Glutamatergic neuron (in vitro differentiated cells): Measurements from ENCODE around the gene LDAF1. TPM values are rescaled to one million over a fixed set of nuclear protein-coding genes. Genes with fewer than 3 reads are reported as not detected.
A peak's percentile ranks its signal among the peaks of the same experiment; 100 is the strongest.
"Not testable (repeated sequence)": the region's sequence is repeated elsewhere in the genome, so short reads cannot be mapped to it uniquely, and the experiment has no call there.

Experiments
- DNase-seq: peaks from one replicate; pipeline ENCODE4 v3.0.0; 2022
- H3K27ac Mint-ChIP-seq: one replicate; pipeline ENCODE4 v1.8.0; 2020; ENCODE audit warnings: mild to moderate bottlenecking, mixed read lengths, inconsistent platforms; ENCODE audit not compliant: unreplicated experiment
- H3K27me3 Mint-ChIP-seq: one replicate; pipeline ENCODE4 v1.8.0; 2020; ENCODE audit warnings: mild to moderate bottlenecking, moderate library complexity, mixed read lengths, inconsistent platforms; ENCODE audit not compliant: unreplicated experiment
- H3K36me3 Mint-ChIP-seq: one replicate; pipeline ENCODE4 v1.8.0; 2020; ENCODE audit warnings: mild to moderate bottlenecking, mixed read lengths, inconsistent platforms; ENCODE audit not compliant: unreplicated experiment
- H3K4me1 Mint-ChIP-seq: one replicate; pipeline ENCODE4 v1.8.0; 2020; ENCODE audit warnings: mild to moderate bottlenecking, low read depth, mixed read lengths, inconsistent platforms; ENCODE audit not compliant: unreplicated experiment
- H3K4me3 Mint-ChIP-seq: one replicate; pipeline ENCODE4 v1.8.0; 2020; ENCODE audit warnings: mild to moderate bottlenecking, mixed read lengths, inconsistent platforms; ENCODE audit not compliant: unreplicated experiment
- H3K9me3 Mint-ChIP-seq: one replicate; pipeline ENCODE4 v1.8.0; 2020; ENCODE audit warnings: mild to moderate bottlenecking, moderate library complexity, mixed read lengths, inconsistent platforms; ENCODE audit not compliant: unreplicated experiment
- total RNA-seq: library from RNA; stranded (reverse); fragmentation: NEBNext Ultra II Directional; extraction: Animal tissue kit (Norgen Biotek cat#: 25700); gene quantifications from one replicate; pipeline ENCODE4 v1.2.1, GENCODE V29; 2021; ENCODE audit not compliant: unreplicated experiment
- TF ChIP-seq, protein P1 (sequence below): fragments of 200-600 bp; sonication (generic); IDR thresholded peaks from one replicate; pipeline ENCODE4 v1.5.0; 2021; ENCODE audit not compliant: partially characterized antibody, unreplicated experiment

The LDAF1 gene
- total RNA-seq, 1 donor from 2014 or later = 23.2 TPM

DNA sequence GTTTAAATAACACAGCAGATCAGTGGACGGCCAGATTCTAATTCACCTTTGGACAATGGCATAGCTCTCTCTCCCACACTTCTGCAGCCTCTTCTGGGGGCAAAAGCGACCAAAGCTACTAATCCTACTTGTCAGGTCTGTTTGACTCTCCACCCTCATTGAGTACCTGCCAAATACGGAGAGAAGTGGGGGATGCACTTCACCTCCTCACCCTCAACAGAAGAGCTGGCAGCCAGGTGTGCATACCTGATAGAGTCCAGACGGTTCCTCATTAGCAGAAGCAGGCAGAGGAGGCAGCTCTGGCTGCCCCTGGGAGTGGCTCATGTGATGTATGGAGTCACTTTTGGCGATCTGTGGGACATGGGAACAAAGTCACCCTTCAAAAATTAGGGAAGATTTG, 12.7 kb upstream of the LDAF1 start:
- H3K27me3 Mint-ChIP-seq = peaks cover 4% of the 10 kb centered on the region

DNA sequence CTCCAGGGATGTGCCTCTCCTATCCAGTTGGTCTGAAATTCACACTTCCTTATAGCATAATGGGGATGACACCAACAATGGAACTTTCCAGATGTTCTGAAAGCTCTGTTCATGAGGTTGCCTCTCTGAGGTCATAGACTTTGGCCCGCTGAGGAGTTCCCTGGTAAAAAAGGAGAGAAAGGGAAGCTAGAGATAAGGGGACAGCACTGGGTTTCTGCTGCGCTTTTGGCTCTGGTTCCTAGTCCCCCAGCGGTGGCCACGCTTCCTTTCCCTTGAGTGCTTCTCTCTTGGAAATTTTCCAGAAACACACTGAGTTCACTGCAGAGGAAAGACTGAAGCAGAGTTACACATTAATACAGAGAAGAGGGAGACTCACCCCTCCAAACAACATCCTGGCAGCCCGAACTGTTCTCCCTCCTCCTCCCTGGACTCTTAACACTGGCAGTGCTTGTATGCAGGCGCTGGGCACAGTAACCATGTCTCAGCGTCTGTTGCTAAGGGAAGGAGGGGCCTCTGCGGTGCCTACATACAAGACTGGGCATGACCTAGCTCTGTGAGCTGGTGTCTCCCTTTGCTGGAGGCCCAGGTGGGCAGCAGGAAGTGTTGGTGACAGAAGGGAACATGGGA, 8.0 kb upstream of the LDAF1 start, which contains the start of gene DNAH3:
DNAH3 (minus strand) TSS at position 472 of the 627 bp plus-strand sequence. CDS start 527 bp downstream, outside the sequence.
- Mint-ChIP-seq H3K9me3 (peaks cover 1% of the 10 kb centered on the region), H3K4me3 (no peak within 1 kb of the TSS), H3K27me3 (peaks cover 6% of the 10 kb centered on the region), H3K4me1 (no peaks in the 10 kb centered on the region), H3K36me3 (peaks cover 5% of the 10 kb centered on the region), H3K27ac (no peak within 1 kb of the TSS)
- no peak for DNase-seq
- TF ChIP-seq, protein P1, sequence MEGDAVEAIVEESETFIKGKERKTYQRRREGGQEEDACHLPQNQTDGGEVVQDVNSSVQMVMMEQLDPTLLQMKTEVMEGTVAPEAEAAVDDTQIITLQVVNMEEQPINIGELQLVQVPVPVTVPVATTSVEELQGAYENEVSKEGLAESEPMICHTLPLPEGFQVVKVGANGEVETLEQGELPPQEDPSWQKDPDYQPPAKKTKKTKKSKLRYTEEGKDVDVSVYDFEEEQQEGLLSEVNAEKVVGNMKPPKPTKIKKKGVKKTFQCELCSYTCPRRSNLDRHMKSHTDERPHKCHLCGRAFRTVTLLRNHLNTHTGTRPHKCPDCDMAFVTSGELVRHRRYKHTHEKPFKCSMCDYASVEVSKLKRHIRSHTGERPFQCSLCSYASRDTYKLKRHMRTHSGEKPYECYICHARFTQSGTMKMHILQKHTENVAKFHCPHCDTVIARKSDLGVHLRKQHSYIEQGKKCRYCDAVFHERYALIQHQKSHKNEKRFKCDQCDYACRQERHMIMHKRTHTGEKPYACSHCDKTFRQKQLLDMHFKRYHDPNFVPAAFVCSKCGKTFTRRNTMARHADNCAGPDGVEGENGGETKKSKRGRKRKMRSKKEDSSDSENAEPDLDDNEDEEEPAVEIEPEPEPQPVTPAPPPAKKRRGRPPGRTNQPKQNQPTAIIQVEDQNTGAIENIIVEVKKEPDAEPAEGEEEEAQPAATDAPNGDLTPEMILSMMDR = no peak

More for the DNA sequence above, 12.7 kb upstream of the LDAF1 start:
- no peaks in the 10 kb centered on the region for H3K9me3 Mint-ChIP-seq
- H3K4me1 Mint-ChIP-seq = no peaks in the 10 kb centered on the region
- H3K4me3 Mint-ChIP-seq = no peak overlapping the region
- H3K36me3 Mint-ChIP-seq = peaks cover 13% of the 10 kb centered on the region
- TF ChIP-seq, protein P1 = no peak
- no peak overlapping the region for H3K27ac Mint-ChIP-seq
- no peak for DNase-seq

GRCh38 chr16:21152160-21153030, 6.1 kb upstream of the LDAF1 start:
- H3K27me3 Mint-ChIP-seq, H3K4me1 Mint-ChIP-seq, H3K36me3 Mint-ChIP-seq, H3K9me3 Mint-ChIP-seq, H3K4me3 Mint-ChIP-seq, H3K27ac Mint-ChIP-seq, DNase-seq: not testable (repeated sequence)

DNA sequence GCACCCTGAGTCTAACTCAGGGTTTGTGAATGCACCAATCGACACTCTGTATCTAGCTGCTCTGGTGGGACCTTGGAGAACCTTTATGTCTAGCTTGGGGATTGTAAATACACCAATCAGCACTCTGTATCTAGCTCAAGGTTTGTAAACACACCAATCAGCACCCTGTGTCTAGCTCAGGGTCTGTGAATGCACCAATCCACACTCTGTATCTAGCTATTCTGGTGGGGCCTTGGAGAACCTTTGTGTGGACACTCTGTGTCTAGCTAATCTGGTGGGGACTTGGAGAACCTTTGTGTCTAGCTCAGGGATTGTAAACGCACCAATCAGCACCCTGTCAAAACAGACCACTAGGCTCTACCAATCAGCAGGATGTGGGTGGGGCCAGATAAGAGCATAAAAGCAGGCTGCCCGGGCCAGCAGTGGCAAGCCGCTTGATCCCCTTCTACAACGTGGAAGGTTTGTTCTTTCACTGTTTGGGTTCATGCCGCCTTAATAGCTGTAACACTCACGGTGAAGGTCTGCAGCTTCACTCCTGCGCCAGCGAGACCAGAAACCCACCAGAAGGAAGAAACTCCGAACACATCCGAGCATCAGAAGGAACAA, 5.2 kb upstream of the LDAF1 start:
- H3K27ac Mint-ChIP-seq, H3K9me3 Mint-ChIP-seq, H3K4me3 Mint-ChIP-seq, H3K4me1 Mint-ChIP-seq, H3K27me3 Mint-ChIP-seq, H3K36me3 Mint-ChIP-seq, DNase-seq: not testable (repeated sequence)

DNA sequence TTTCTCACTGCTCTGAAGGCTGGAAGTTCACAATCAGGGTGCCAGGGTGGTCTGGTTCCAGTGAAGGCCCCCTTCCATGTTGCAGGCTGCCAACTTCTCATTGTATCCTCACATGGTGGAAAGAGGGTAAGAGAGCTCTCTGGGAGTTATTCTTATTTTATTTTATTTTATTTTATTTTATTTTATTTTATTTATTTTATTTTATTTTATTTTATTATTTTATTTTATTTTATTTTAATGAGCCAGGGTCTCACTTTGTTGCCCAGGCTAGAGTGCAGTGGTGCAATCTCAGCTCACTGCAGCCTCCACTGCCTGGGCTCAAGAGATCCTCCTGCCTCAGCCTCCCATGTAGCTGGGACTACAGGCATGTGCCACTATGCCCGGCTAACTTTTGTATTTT, 2.5 kb upstream of the LDAF1 start:
- DNase-seq, H3K4me3 Mint-ChIP-seq, H3K27me3 Mint-ChIP-seq, H3K36me3 Mint-ChIP-seq, H3K27ac Mint-ChIP-seq, H3K9me3 Mint-ChIP-seq, H3K4me1 Mint-ChIP-seq: not testable (repeated sequence)

- TF ChIP-seq, protein P1 = no peak
- H3K4me3 Mint-ChIP-seq = no peak overlapping the region
- H3K27me3 Mint-ChIP-seq = peaks cover 8% of the 10 kb centered on the region
- no peak overlapping the region for H3K27ac Mint-ChIP-seq
- peaks cover 1% of the 10 kb centered on the region for H3K9me3 Mint-ChIP-seq
- no peaks in the 10 kb centered on the region for H3K4me1 Mint-ChIP-seq
- DNase-seq = peak; percentile 32
- H3K36me3 Mint-ChIP-seq = peaks cover 5% of the 10 kb centered on the region
These were observed 1.6 kb upstream of the LDAF1 start for GRCh38 chr16:21156767-21157467.
